ENCODE data around the gene SART1. TPM values are rescaled to one million over a fixed set of nuclear protein-coding genes. Genes with fewer than 3 reads are reported as not detected.

SART1 gene
- total and polyA plus RNA-seq, 2 donors (not counting 1 experiment from before 2014, with no cell fraction given) = 17.4 to 43.3 TPM

GRCh38 chr11:66015454-66015881 lies 53.9 kb downstream of the SART1 start:
- Histone ChIP-seq H3K4me2 (ENCODE audit: extremely low read depth, insufficient read depth, low read length) (no peak overlapping the region), H3K27ac (ENCODE audit: insufficient read depth, low read length) (no peak overlapping the region), H3K27me3 (ENCODE audit: control insufficient read depth, insufficient read depth, low read length) (peaks cover 7% of the 10 kb centered on the region), H3K9me3 (ENCODE audit: control insufficient read depth, insufficient read depth, low read depth, low read length) (no peaks in the 10 kb centered on the region), H2AFZ (ENCODE audit: low read length) (no peak overlapping the region), H4K20me1 (ENCODE audit: control insufficient read depth, extremely low read depth, insufficient read depth, low read length) (no peaks in the 10 kb centered on the region), H3K79me2 (ENCODE audit: control insufficient read depth, insufficient read depth, low read length) (no peaks in the 10 kb centered on the region), H3K4me1 (ENCODE audit: control insufficient read depth, extremely low read depth, insufficient read depth, low read length) (peaks cover 3% of the 10 kb centered on the region), H3K4me3 (replicated peaks in 1 of 4; ENCODE audit: control extremely low read depth in 1 of 4, insufficient read depth in 1 of 4, low read depth in 3 of 4, low read length in 4 of 4) (no peak overlapping the region), H3K9ac (ENCODE audit: insufficient read depth, low read length) (no peak overlapping the region), H3K36me3 (ENCODE audit: control insufficient read depth, insufficient read depth, low read length) (no peaks in the 10 kb centered on the region)
- DNase-seq (ENCODE audit: low read depth in 2 of 2) = peak; percentile 6 to 48
- TF ChIP-seq EZH2 (IDR thresholded peaks at IDR 0.05; ENCODE audit: low read length, missing control alignments) (no peak), CTCF (conservative IDR thresholded peaks at IDR 0.05 in 1 of 2, IDR thresholded peaks at IDR 0.05 in 1 of 2; ENCODE audit: low read depth in 1 of 2, low read length in 2 of 2) (no peak)

GRCh38 chr11:66015936-66016792 lies 54.6 kb downstream of the SART1 start:
- no peak for DNase-seq (ENCODE audit: low read depth in 2 of 2)
- no peak overlapping the region for H3K9ac ChIP-seq (ENCODE audit: insufficient read depth, low read length)

More at GRCh38 chr11:66015936-66016792, 54.6 kb downstream of the SART1 start:
- H3K27ac ChIP-seq (ENCODE audit: insufficient read depth, low read length) = no peak overlapping the region
- TF ChIP-seq EZH2 (IDR thresholded peaks at IDR 0.05; ENCODE audit: low read length, missing control alignments) (no peak), CTCF (conservative IDR thresholded peaks at IDR 0.05 in 1 of 2, IDR thresholded peaks at IDR 0.05 in 1 of 2; ENCODE audit: low read depth in 1 of 2, low read length in 2 of 2) (no peak)
- H3K4me2 ChIP-seq (ENCODE audit: extremely low read depth, insufficient read depth, low read length) = no peak overlapping the region
- H2AFZ ChIP-seq (ENCODE audit: low read length) = no peak overlapping the region
- H4K20me1 ChIP-seq (ENCODE audit: control insufficient read depth, extremely low read depth, insufficient read depth, low read length) = no peaks in the 10 kb centered on the region
- H3K79me2 ChIP-seq (ENCODE audit: control insufficient read depth, insufficient read depth, low read length) = no peaks in the 10 kb centered on the region
- H3K27me3 ChIP-seq (ENCODE audit: control insufficient read depth, insufficient read depth, low read length) = peaks cover 7% of the 10 kb centered on the region
- no peaks in the 10 kb centered on the region for H3K9me3 ChIP-seq (ENCODE audit: control insufficient read depth, insufficient read depth, low read depth, low read length)
- no peaks in the 10 kb centered on the region for H3K36me3 ChIP-seq (ENCODE audit: control insufficient read depth, insufficient read depth, low read length)
- peaks cover 5% of the 10 kb centered on the region for H3K4me1 ChIP-seq (ENCODE audit: control insufficient read depth, extremely low read depth, insufficient read depth, low read length)
- H3K4me3 ChIP-seq (replicated peaks in 1 of 4; ENCODE audit: control extremely low read depth in 1 of 4, insufficient read depth in 1 of 4, low read depth in 3 of 4, low read length in 4 of 4) = no peak overlapping the region
